HG03521 (cell line): Measurements from ENCODE around the gene NEK4.
"Not testable (repeated sequence)": the region's sequence is repeated elsewhere in the genome, so short reads cannot be mapped to it uniquely, and the experiment has no call there.

Source experiments
- ATAC-seq: cut with Tn5 transposase; IDR thresholded peaks from one replicate; pipeline ENCODE4 v1.9.1; 2021; ENCODE audit warnings: mild to moderate bottlenecking, moderate library complexity; ENCODE audit not compliant: unreplicated experiment

Gene NEK4

GRCh38 chr3:52779837-52780585 is 9.3 kb upstream of the NEK4 start:
- ATAC-seq: no peak

GRCh38 chr3:52779011-52779836 is 8.5 kb upstream of the NEK4 start:
- no peak for ATAC-seq

GRCh38 chr3:52777959-52778805 is 7.4 kb upstream of the NEK4 start:
- ATAC-seq: no peak

- no peak for ATAC-seq
Measured at GRCh38 chr3:52777127-52777958, 6.6 kb upstream of the NEK4 start, which contains the start of gene ITIH1. Gene ITIH1 (plus strand): TSS chr3:52777599. CDS start chr3:52777616, 17 bp downstream.

GRCh38 chr3:52776486-52776885 is 5.7 kb upstream of the NEK4 start:
- not testable (repeated sequence) for ATAC-seq

GRCh38 chr3:52775877-52776276 is 5.1 kb upstream of the NEK4 start:
- no peak for ATAC-seq

- no peak for ATAC-seq
Measured at GRCh38 chr3:52774901-52775864, 4.4 kb upstream of the NEK4 start.

- no peak for ATAC-seq
Measured at GRCh38 chr3:52774066-52774713, 3.5 kb upstream of the NEK4 start.

GRCh38 chr3:52773361-52774065 is 2.8 kb upstream of the NEK4 start:
- ATAC-seq: no peak

GRCh38 chr3:52771702-52772101 is 962 bp upstream of the NEK4 start:
- no peak for ATAC-seq

GRCh38 chr3:52771334-52771681 is 568 bp upstream of the NEK4 start:
- ATAC-seq: no peak

GRCh38 chr3:52769786-52770455 is 819 bp downstream of the NEK4 start:
- no peak for ATAC-seq

- ATAC-seq: no peak
Measured at GRCh38 chr3:52763466-52763865, 7.3 kb downstream of the NEK4 start.

GRCh38 chr3:52756141-52756540 is 14.6 kb downstream of the NEK4 start:
- no peak for ATAC-seq

- ATAC-seq: no peak
Measured at GRCh38 chr3:52754373-52754772, 16.4 kb downstream of the NEK4 start.

- ATAC-seq: no peak
Measured at GRCh38 chr3:52752045-52752660, 18.6 kb downstream of the NEK4 start.

- no peak for ATAC-seq
Measured at GRCh38 chr3:52743721-52744120, 27.0 kb downstream of the NEK4 start.
